HG03354 (cell line): ENCODE measurements around the gene MED13L.
A peak's percentile ranks its signal among the peaks of the same experiment; 100 is the strongest.

ENCODE experiments used
- ATAC-seq: cut with Tn5 transposase; IDR thresholded peaks from one replicate; pipeline ENCODE4 v1.9.1; 2021; ENCODE audit warnings: mild to moderate bottlenecking; ENCODE audit not compliant: unreplicated experiment, poor library complexity, severe bottlenecking

MED13L gene

GRCh38 chr12:116123451-116124258 is 153.8 kb downstream of the MED13L start:
- peak; percentile 94 for ATAC-seq

- no peak for ATAC-seq
Measured at GRCh38 chr12:116122628-116123027, 154.9 kb downstream of the MED13L start.

- ATAC-seq, result no peak
Measured at GRCh38 chr12:116121453-116121871, 156.0 kb downstream of the MED13L start.

GRCh38 chr12:116116650-116117424 is 160.7 kb downstream of the MED13L start:
- no peak for ATAC-seq

- no peak for ATAC-seq
Measured at GRCh38 chr12:116113398-116114130, 163.9 kb downstream of the MED13L start.

GRCh38 chr12:116106870-116107269 is 170.6 kb downstream of the MED13L start:
- ATAC-seq, result no peak

GRCh38 chr12:116104167-116104767 is 173.2 kb downstream of the MED13L start:
- ATAC-seq, result no peak

- ATAC-seq, result no peak
Measured at GRCh38 chr12:116101991-116102390, 175.5 kb downstream of the MED13L start.

- no peak for ATAC-seq
Measured at GRCh38 chr12:116099652-116100432, 177.7 kb downstream of the MED13L start.

- ATAC-seq, result no peak
Measured at GRCh38 chr12:116096874-116097273, 180.6 kb downstream of the MED13L start.

GRCh38 chr12:116094475-116094874 is 183.0 kb downstream of the MED13L start:
- ATAC-seq, result no peak

GRCh38 chr12:116093915-116094314 is 183.6 kb downstream of the MED13L start:
- no peak for ATAC-seq

GRCh38 chr12:116092776-116093175 is 184.7 kb downstream of the MED13L start:
- ATAC-seq, result no peak

GRCh38 chr12:116092162-116092561 is 185.3 kb downstream of the MED13L start:
- ATAC-seq, result no peak

GRCh38 chr12:116091579-116091978 is 185.9 kb downstream of the MED13L start:
- ATAC-seq, result no peak

- no peak for ATAC-seq
Measured at GRCh38 chr12:116090516-116090915, 187.0 kb downstream of the MED13L start.

- no peak for ATAC-seq
Measured at GRCh38 chr12:116089080-116089479, 188.4 kb downstream of the MED13L start.

GRCh38 chr12:116087962-116088361 is 189.5 kb downstream of the MED13L start:
- ATAC-seq, result no peak

GRCh38 chr12:116087399-116087798 is 190.1 kb downstream of the MED13L start:
- no peak for ATAC-seq
